Neural cell (in vitro differentiated cells): ENCODE results near the gene DENND11. TPM values are rescaled to one million over a fixed set of nuclear protein-coding genes. Genes with fewer than 3 reads are reported as not detected.

Experiments used
- H2AFZ ChIP-seq: fragments of 200-600, 300-800 bp; sonication (generic), shearing (Covaris generic); 2 replicates; pipeline ENCODE4 v1.6.0; 2014; ENCODE audit warnings: low read depth, mild to moderate bottlenecking, antibody characterized with exemption, low read length, moderate library complexity
- H3F3A ChIP-seq: fragments of 200-600 bp; shearing (Covaris generic); 2 replicates; pipeline ENCODE4 v1.6.1; 2016; ENCODE audit warnings: mild to moderate bottlenecking, moderate library complexity, mixed read lengths, antibody characterized with exemption, low read length; ENCODE audit not compliant: insufficient read depth, poor library complexity, severe bottlenecking
- H3K27ac ChIP-seq: fragments of 200-600, 300-800 bp; sonication (generic), shearing (Covaris generic); 2 replicates; pipeline ENCODE4 v1.5.1; 2014; ENCODE audit warnings: mild to moderate bottlenecking, low read length, moderate library complexity
- H3K27me3 ChIP-seq: fragments of 300-800, 200-600 bp; sonication (generic), shearing (Covaris generic); 2 replicates; pipeline ENCODE4 v1.6.0; 2014; ENCODE audit warnings: mild to moderate bottlenecking, low read depth, low read length, moderate library complexity; ENCODE audit not compliant: insufficient read depth
- H3K36me3 ChIP-seq: fragments of 300-800, 200-600 bp; sonication (generic), shearing (Covaris generic); 2 replicates; pipeline ENCODE4 v1.5.1; 2014; ENCODE audit warnings: mild to moderate bottlenecking, antibody characterized with exemption, low read length, moderate library complexity; ENCODE audit not compliant: insufficient read depth
- H3K4me2 ChIP-seq: fragments of 300-800, 200-600 bp; sonication (generic), shearing (Covaris generic); 2 replicates; pipeline ENCODE4 v1.6.0; 2014; ENCODE audit warnings: mild to moderate bottlenecking, low read length
- H3K4me3 ChIP-seq: fragments of 300-800, 200-600 bp; sonication (generic), shearing (Covaris generic); 2 replicates; pipeline ENCODE4 v1.5.1; 2014; ENCODE audit warnings: mild to moderate bottlenecking, low read length, moderate library complexity
- H3K79me2 ChIP-seq: fragments of 200-600 bp; shearing (Covaris generic); replicated peaks from 2 replicates; pipeline ENCODE4 v1.6.0; 2014; ENCODE audit warnings: mild to moderate bottlenecking, low read length, moderate library complexity; ENCODE audit not compliant: insufficient read depth
- H3K9ac ChIP-seq: fragments of 300-800, 200-600 bp; sonication (generic), shearing (Covaris generic); 2 replicates; pipeline ENCODE4 v1.6.1; 2016; ENCODE audit warnings: mild to moderate bottlenecking, low read length, mixed read lengths
- H3K9me2 ChIP-seq: fragments of 200-600 bp; shearing (Covaris generic); 2 replicates; pipeline ENCODE4 v1.6.1; 2016; ENCODE audit warnings: mild to moderate bottlenecking, low read length, mixed read lengths; ENCODE audit not compliant: insufficient read depth
- H3K9me3 ChIP-seq: fragments of 200-600, 300-800 bp; sonication (generic), shearing (Covaris generic); 2 replicates; pipeline ENCODE4 v1.6.1; 2016; ENCODE audit warnings: mild to moderate bottlenecking, mixed run types, low read length, moderate library complexity, mixed read lengths
- H4K20me1 ChIP-seq: fragments of 200-600 bp; shearing (Covaris generic); 2 replicates; pipeline ENCODE4 v1.6.1; 2016; ENCODE audit warnings: mild to moderate bottlenecking, mixed run types; ENCODE audit not compliant: insufficient read depth
- EP300 ChIP-seq: fragments of 450-650 bp; conservative IDR thresholded peaks from 2 replicates; pipeline ENCODE4 v1.6.1; 2014; ENCODE audit warnings: antibody characterized with exemption, mild to moderate bottlenecking, moderate library complexity; ENCODE audit not compliant: poor library complexity, severe bottlenecking
- EZH2 ChIP-seq: fragments of 200-600, 300-800 bp; shearing (Covaris generic), sonication (generic); IDR thresholded peaks from 2 replicates; pipeline ENCODE4 v1.6.1; 2014; ENCODE audit warnings: antibody characterized with exemption, low read length, borderline replicate concordance, mild to moderate bottlenecking; ENCODE audit not compliant: insufficient read depth, poor library complexity, severe bottlenecking
- MXI1 ChIP-seq: fragments of 450-650 bp; conservative IDR thresholded peaks from 2 replicates; pipeline ENCODE4 v1.6.1; 2014; ENCODE audit warnings: antibody characterized with exemption, mild to moderate bottlenecking; ENCODE audit not compliant: poor library complexity, severe bottlenecking
- POLR2AphosphoS5 ChIP-seq: IDR thresholded peaks from 2 replicates; pipeline ENCODE4 v1.6.1; 2012
- RAD21 ChIP-seq: fragments of 450-650 bp; conservative IDR thresholded peaks from 2 replicates; pipeline ENCODE4 v1.6.1; 2014; ENCODE audit warnings: antibody characterized with exemption, mild to moderate bottlenecking, moderate library complexity
- SMC3 ChIP-seq: fragments of 450-650 bp; conservative IDR thresholded peaks from 2 replicates; pipeline ENCODE4 v1.6.1; 2014; ENCODE audit warnings: antibody characterized with exemption, mild to moderate bottlenecking, moderate library complexity; ENCODE audit not compliant: poor library complexity
- TAF1 ChIP-seq: IDR thresholded peaks from 2 replicates; pipeline ENCODE4 v1.6.1; 2012; ENCODE audit warnings: low read depth
- polyA plus RNA-seq: library from polyadenylated mRNA; depleted of rRNA; stranded (reverse); fragments of >200 nt; gene quantifications from 2 replicates; pipeline ENCODE4 v1.2.3, GENCODE V29; 2014
- TF ChIP-seq, protein P1 (sequence below): fragments of 450-650 bp; IDR thresholded peaks from 2 replicates; pipeline ENCODE4 v1.5.1; 2014; ENCODE audit warnings: antibody characterized with exemption, mild to moderate bottlenecking, moderate library complexity; ENCODE audit not compliant: poor library complexity, severe bottlenecking
- TF ChIP-seq, protein P2 (sequence below): IDR thresholded peaks from 2 replicates; pipeline ENCODE4 v1.6.1; 2012; ENCODE audit warnings: borderline replicate concordance

The DENND11 gene
- polyA plus RNA-seq, 1 donor from 2014 or later: 24.5 TPM

DNA sequence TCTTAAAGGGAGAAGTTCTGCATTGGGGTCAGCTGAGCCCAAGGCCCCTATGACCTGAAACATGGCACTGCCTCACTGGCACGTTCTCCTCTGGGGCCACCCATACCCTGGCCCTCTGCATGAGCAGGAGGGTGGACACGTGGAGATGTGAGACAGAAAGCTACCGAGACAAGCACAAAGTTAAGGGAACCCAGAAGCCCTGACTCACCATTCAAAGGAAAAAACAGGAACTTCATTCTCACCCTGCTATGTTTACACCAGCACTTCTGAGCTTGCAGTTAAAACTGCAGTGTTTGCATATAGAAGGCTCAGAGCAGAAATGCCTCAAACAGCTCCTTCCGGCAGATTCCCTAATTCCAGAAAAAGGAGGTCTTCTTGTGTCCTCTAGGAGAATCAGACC, 41.7 kb downstream of the DENND11 start:
- H3K27me3 ChIP-seq: no peaks in the 10 kb centered on the region
- no peaks in the 10 kb centered on the region for H3K79me2 ChIP-seq
- no peak overlapping the region for H3K4me2 ChIP-seq
- no peaks in the 10 kb centered on the region for H3F3A ChIP-seq
- no peaks in the 10 kb centered on the region for H3K36me3 ChIP-seq
- TF ChIP-seq, protein P1, sequence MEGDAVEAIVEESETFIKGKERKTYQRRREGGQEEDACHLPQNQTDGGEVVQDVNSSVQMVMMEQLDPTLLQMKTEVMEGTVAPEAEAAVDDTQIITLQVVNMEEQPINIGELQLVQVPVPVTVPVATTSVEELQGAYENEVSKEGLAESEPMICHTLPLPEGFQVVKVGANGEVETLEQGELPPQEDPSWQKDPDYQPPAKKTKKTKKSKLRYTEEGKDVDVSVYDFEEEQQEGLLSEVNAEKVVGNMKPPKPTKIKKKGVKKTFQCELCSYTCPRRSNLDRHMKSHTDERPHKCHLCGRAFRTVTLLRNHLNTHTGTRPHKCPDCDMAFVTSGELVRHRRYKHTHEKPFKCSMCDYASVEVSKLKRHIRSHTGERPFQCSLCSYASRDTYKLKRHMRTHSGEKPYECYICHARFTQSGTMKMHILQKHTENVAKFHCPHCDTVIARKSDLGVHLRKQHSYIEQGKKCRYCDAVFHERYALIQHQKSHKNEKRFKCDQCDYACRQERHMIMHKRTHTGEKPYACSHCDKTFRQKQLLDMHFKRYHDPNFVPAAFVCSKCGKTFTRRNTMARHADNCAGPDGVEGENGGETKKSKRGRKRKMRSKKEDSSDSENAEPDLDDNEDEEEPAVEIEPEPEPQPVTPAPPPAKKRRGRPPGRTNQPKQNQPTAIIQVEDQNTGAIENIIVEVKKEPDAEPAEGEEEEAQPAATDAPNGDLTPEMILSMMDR: no peak
- no peak for TF ChIP-seq EP300
- no peak for TF ChIP-seq SMC3
- TF ChIP-seq MXI1: no peak
- no peak for TF ChIP-seq EZH2
- TF ChIP-seq POLR2AphosphoS5: no peak
- TF ChIP-seq, protein P2, sequence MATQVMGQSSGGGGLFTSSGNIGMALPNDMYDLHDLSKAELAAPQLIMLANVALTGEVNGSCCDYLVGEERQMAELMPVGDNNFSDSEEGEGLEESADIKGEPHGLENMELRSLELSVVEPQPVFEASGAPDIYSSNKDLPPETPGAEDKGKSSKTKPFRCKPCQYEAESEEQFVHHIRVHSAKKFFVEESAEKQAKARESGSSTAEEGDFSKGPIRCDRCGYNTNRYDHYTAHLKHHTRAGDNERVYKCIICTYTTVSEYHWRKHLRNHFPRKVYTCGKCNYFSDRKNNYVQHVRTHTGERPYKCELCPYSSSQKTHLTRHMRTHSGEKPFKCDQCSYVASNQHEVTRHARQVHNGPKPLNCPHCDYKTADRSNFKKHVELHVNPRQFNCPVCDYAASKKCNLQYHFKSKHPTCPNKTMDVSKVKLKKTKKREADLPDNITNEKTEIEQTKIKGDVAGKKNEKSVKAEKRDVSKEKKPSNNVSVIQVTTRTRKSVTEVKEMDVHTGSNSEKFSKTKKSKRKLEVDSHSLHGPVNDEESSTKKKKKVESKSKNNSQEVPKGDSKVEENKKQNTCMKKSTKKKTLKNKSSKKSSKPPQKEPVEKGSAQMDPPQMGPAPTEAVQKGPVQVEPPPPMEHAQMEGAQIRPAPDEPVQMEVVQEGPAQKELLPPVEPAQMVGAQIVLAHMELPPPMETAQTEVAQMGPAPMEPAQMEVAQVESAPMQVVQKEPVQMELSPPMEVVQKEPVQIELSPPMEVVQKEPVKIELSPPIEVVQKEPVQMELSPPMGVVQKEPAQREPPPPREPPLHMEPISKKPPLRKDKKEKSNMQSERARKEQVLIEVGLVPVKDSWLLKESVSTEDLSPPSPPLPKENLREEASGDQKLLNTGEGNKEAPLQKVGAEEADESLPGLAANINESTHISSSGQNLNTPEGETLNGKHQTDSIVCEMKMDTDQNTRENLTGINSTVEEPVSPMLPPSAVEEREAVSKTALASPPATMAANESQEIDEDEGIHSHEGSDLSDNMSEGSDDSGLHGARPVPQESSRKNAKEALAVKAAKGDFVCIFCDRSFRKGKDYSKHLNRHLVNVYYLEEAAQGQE: no peak
- TF ChIP-seq RAD21: no peak
- no peak for TF ChIP-seq TAF1
- H3K27ac ChIP-seq: no peak overlapping the region
- H2AFZ ChIP-seq: no peak overlapping the region
- no peak overlapping the region for H3K9ac ChIP-seq
- H3K4me3 ChIP-seq: no peak overlapping the region
- H3K9me3 ChIP-seq: no peaks in the 10 kb centered on the region
- no peaks in the 10 kb centered on the region for H4K20me1 ChIP-seq
- no peaks in the 10 kb centered on the region for H3K9me2 ChIP-seq

DNA sequence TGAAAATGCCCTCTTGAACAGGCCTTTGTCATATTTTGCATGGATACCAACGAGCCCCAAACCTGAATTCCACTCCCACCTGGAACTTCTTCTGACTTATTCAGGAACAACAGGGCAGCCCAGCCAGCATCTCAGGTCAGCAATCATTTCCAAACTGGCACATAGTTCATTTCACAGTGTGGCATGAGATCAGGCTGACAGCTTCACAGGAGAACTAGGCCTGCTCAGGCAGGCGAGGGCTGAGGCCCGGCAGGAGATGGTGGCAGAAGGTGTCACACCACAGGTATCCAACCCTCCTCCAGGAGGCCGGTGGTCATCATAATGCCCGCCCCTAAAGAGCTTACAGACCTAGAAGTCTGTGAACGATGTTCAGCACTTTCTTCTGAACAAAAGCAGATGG, 42.5 kb downstream of the DENND11 start:
- H3K27ac ChIP-seq: no peak overlapping the region
- no peaks in the 10 kb centered on the region for H3K36me3 ChIP-seq
- no peaks in the 10 kb centered on the region for H3K9me3 ChIP-seq
- no peaks in the 10 kb centered on the region for H4K20me1 ChIP-seq
- no peaks in the 10 kb centered on the region for H3K27me3 ChIP-seq
- H3K9me2 ChIP-seq: no peaks in the 10 kb centered on the region
- H2AFZ ChIP-seq: no peak overlapping the region
- no peak overlapping the region for H3K4me3 ChIP-seq
- H3K9ac ChIP-seq: no peak overlapping the region
- no peaks in the 10 kb centered on the region for H3K79me2 ChIP-seq
- no peak overlapping the region for H3K4me2 ChIP-seq
- TF ChIP-seq EZH2 (no peak), RAD21 (no peak), EP300 (no peak)
- H3F3A ChIP-seq: no peaks in the 10 kb centered on the region

DNA sequence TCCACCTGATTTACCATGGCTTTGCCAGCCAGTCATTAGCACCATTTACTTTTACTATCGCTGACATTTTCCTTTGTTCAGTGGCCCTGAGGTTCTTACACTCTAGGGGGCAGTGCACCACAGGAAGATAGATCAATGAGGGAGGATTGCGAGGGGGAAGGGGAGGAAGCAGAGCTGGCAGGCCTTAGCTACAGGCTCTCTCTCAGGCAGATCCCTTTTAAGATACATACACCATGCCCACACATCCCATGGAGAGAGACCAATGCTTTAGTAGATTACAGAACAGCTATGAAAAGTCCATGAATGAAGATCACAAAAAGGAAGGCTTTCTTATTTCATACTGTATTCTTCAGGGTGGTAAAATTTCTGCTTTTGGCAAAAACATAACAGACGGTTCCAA, 47.4 kb downstream of the DENND11 start:
- Histone ChIP-seq H3K36me3 (no peaks in the 10 kb centered on the region), H3K9me3 (no peaks in the 10 kb centered on the region), H3K27ac (peak overlapping the region; percentile 61), H3K27me3 (no peaks in the 10 kb centered on the region), H3K79me2 (no peaks in the 10 kb centered on the region), H2AFZ (no peak overlapping the region), H3K9me2 (no peaks in the 10 kb centered on the region), H3F3A (no peaks in the 10 kb centered on the region), H3K9ac (peak overlapping the region; percentile 7), H3K4me3 (no peak overlapping the region), H4K20me1 (no peaks in the 10 kb centered on the region), H3K4me2 (no peak overlapping the region)
- TF ChIP-seq TAF1 (no peak), MXI1 (no peak), POLR2AphosphoS5 (peak; percentile 46), RAD21 (peak; percentile 77), EZH2 (no peak), EP300 (peak; percentile 23), SMC3 (peak; percentile 73)
- TF ChIP-seq, protein P1: peak; percentile 86
- TF ChIP-seq, protein P2: peak; percentile 23
